IMR-90 (cell line): Measurements from ENCODE around the gene YBX2.

ENCODE experiments used
- CEBPB ChIP-seq: IDR thresholded peaks from 2 replicates; pipeline ENCODE4 v1.6.1; 2012; ENCODE audit warnings: low read depth, low read length, improper control_type of control experiment
- POLR2A ChIP-seq: IDR thresholded peaks from 2 replicates; pipeline ENCODE4 v1.6.1; 2012; ENCODE audit warnings: mild to moderate bottlenecking, low read depth, low read length
- RFX5 ChIP-seq: IDR thresholded peaks from 2 replicates; pipeline ENCODE4 v1.8.0; 2012; ENCODE audit warnings: low read depth, mild to moderate bottlenecking, low read length, moderate library complexity
- TF ChIP-seq, protein P1 (sequence below): conservative IDR thresholded peaks from 2 replicates; pipeline ENCODE4 v1.5.1; 2012; ENCODE audit warnings: mild to moderate bottlenecking, low read depth, low read length, improper control_type of control experiment
- TF ChIP-seq, protein P2 (sequence below): fragments of 150-350 bp; IDR thresholded peaks from 2 replicates; pipeline ENCODE4 v1.6.1; 2017; ENCODE audit warnings: mild to moderate bottlenecking, antibody characterized with exemption, low read length, low read depth

DNA sequence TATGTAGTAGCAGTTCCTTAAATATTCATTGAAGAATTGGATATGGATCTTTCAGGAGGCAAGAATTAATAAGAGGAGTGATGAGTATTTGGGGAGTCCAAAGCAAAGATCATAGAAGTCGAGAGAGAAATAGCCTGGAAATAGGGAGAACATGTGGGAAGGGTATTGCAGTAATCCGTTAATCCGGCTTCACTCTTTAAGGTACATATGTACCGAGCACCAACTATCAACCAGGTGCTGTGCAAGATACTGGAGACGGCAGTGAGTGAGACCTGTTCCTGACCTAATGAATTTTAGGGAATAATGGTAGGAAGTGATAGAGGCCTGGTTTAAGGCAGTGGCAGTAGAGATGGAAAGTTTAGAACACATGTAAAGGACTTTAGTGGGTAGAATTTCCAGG is 41.4 kb downstream of the YBX2 start:
- TF ChIP-seq CEBPB (no peak), RFX5 (no peak), POLR2A (no peak)
- TF ChIP-seq, protein P1, sequence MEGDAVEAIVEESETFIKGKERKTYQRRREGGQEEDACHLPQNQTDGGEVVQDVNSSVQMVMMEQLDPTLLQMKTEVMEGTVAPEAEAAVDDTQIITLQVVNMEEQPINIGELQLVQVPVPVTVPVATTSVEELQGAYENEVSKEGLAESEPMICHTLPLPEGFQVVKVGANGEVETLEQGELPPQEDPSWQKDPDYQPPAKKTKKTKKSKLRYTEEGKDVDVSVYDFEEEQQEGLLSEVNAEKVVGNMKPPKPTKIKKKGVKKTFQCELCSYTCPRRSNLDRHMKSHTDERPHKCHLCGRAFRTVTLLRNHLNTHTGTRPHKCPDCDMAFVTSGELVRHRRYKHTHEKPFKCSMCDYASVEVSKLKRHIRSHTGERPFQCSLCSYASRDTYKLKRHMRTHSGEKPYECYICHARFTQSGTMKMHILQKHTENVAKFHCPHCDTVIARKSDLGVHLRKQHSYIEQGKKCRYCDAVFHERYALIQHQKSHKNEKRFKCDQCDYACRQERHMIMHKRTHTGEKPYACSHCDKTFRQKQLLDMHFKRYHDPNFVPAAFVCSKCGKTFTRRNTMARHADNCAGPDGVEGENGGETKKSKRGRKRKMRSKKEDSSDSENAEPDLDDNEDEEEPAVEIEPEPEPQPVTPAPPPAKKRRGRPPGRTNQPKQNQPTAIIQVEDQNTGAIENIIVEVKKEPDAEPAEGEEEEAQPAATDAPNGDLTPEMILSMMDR, result no peak
- TF ChIP-seq, protein P2, sequence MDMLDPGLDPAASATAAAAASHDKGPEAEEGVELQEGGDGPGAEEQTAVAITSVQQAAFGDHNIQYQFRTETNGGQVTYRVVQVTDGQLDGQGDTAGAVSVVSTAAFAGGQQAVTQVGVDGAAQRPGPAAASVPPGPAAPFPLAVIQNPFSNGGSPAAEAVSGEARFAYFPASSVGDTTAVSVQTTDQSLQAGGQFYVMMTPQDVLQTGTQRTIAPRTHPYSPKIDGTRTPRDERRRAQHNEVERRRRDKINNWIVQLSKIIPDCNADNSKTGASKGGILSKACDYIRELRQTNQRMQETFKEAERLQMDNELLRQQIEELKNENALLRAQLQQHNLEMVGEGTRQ, result no peak
